CD14-positive monocyte (primary cell): ENCODE measurements around the gene KAZN. TPM values are rescaled to one million over a fixed set of nuclear protein-coding genes. Genes with fewer than 3 reads are reported as not detected.

Experiments
- DNase-seq, 3 donors: peaks; one replicate each; pipeline ENCODE4 v3.0.0-alpha.2; 2011 to 2022
- H2AFZ ChIP-seq: 2 replicates; pipeline ENCODE4 v1.6.0; 2012; ENCODE audit warnings: mild to moderate bottlenecking, low read depth, low read length, inconsistent platforms; ENCODE audit not compliant: insufficient read depth, poor library complexity, severe bottlenecking
- H3K27ac ChIP-seq, 2 donors: 1 replicate in 1 of 2; 2 replicates in 1 of 2; pipeline ENCODE4 v1.5.1; 2012 to 2013; ENCODE audit warnings: low read length in 2 of 2, control low read depth in 1 of 2, inconsistent platforms in 1 of 2, low read depth in 1 of 2, mild to moderate bottlenecking in 1 of 2
- H3K27me3 ChIP-seq, 2 donors: one replicate each; pipeline versions ENCODE4 v1.6.0 to v1.6.1; 2011 to 2013; ENCODE audit warnings: low read length in 2 of 2; ENCODE audit not compliant: control insufficient read depth in 2 of 2, insufficient read depth in 2 of 2
- H3K36me3 ChIP-seq, 2 donors: replicated peaks in 1 of 2; 1 replicate in 1 of 2; 2 replicates in 1 of 2; pipeline versions ENCODE4 v1.5.1 to v1.6.1; 2012 to 2013; ENCODE audit warnings: low read length in 2 of 2, control low read depth in 1 of 2, inconsistent platforms in 1 of 2, mild to moderate bottlenecking in 1 of 2; ENCODE audit not compliant: insufficient read depth in 2 of 2, control insufficient read depth in 1 of 2
- H3K4me1 ChIP-seq, 2 donors: 1 replicate in 1 of 2; 2 replicates in 1 of 2; pipeline versions ENCODE4 v1.5.1 to v1.6.1; 2012 to 2013; ENCODE audit warnings: low read length in 2 of 2, control low read depth in 1 of 2, inconsistent platforms in 1 of 2, mild to moderate bottlenecking in 1 of 2, moderate library complexity in 1 of 2; ENCODE audit not compliant: insufficient read depth in 2 of 2, control insufficient read depth in 1 of 2
- H3K4me2 ChIP-seq: replicated peaks from 2 replicates; pipeline ENCODE3; 2012; ENCODE audit warnings: low read length, moderate library complexity, mild to moderate bottlenecking; ENCODE audit not compliant: poor library complexity, severe bottlenecking; ENCODE audit errors: extremely low read depth
- H3K4me3 ChIP-seq, 3 experiments: fragments of 200-600 bp in 1 of 3; sonication (generic) in 1 of 3; replicated peaks in 1 of 3; 1 replicate in 2 of 3; 2 replicates in 1 of 3; pipeline ENCODE4 v1.5.1; 2011 to 2013; ENCODE audit warnings: low read length in 3 of 3, mild to moderate bottlenecking in 3 of 3, control low read depth in 2 of 3, low read depth in 2 of 3, inconsistent platforms in 1 of 3, moderate library complexity in 1 of 3
- H3K79me2 ChIP-seq: 2 replicates; pipeline ENCODE4 v1.6.0; 2012; ENCODE audit warnings: mild to moderate bottlenecking, control low read depth, inconsistent platforms, low read length, moderate library complexity; ENCODE audit not compliant: insufficient read depth
- H3K9ac ChIP-seq: 2 replicates; pipeline ENCODE4 v1.6.0; 2017; ENCODE audit warnings: low read length, mild to moderate bottlenecking; ENCODE audit not compliant: insufficient read depth, poor library complexity, severe bottlenecking
- H3K9me3 ChIP-seq, 2 donors: replicated peaks in 1 of 2; 1 replicate in 1 of 2; 2 replicates in 1 of 2; pipeline versions ENCODE4 v1.5.1 to v1.6.1; 2012 to 2013; ENCODE audit warnings: low read length in 2 of 2, control low read depth in 1 of 2; ENCODE audit not compliant: control insufficient read depth in 1 of 2, insufficient read depth in 1 of 2
- H4K20me1 ChIP-seq: 2 replicates; pipeline ENCODE4 v1.6.0; 2012; ENCODE audit warnings: mild to moderate bottlenecking, low read length, control low read depth, moderate library complexity; ENCODE audit not compliant: insufficient read depth
- H3K27ac Mint-ChIP-seq, 7 donors: one replicate each; pipeline ENCODE4 v1.8.0; 2020; ENCODE audit warnings: mild to moderate bottlenecking in 7 of 7, mixed read lengths in 7 of 7, moderate library complexity in 6 of 7, inconsistent platforms in 2 of 7
- H3K27me3 Mint-ChIP-seq, 3 donors: one replicate each; pipeline ENCODE4 v1.8.0; 2021 to 2022; ENCODE audit warnings: low read depth in 3 of 3, mild to moderate bottlenecking in 3 of 3, mixed read lengths in 3 of 3, moderate library complexity in 3 of 3, inconsistent platforms in 1 of 3
- H3K36me3 Mint-ChIP-seq, 2 donors: one replicate each; pipeline ENCODE4 v1.8.0; 2020; ENCODE audit warnings: mixed read lengths in 2 of 2, inconsistent platforms in 1 of 2, mild to moderate bottlenecking in 1 of 2
- H3K4me1 Mint-ChIP-seq: one replicate; pipeline ENCODE4 v1.8.0; 2020; ENCODE audit warnings: mild to moderate bottlenecking, mixed read lengths
- H3K4me3 Mint-ChIP-seq, 2 donors: one replicate each; pipeline ENCODE4 v1.8.0; 2020; ENCODE audit warnings: mild to moderate bottlenecking in 2 of 2, mixed read lengths in 2 of 2, moderate library complexity in 1 of 2
- H3K9me3 Mint-ChIP-seq, 7 donors: one replicate each; pipeline ENCODE4 v1.8.0; 2020 to 2022; ENCODE audit warnings: mixed read lengths in 7 of 7, mild to moderate bottlenecking in 6 of 7, moderate library complexity in 6 of 7, inconsistent platforms in 2 of 7
- CTCF ChIP-seq: fragments of 200-600 bp; IDR thresholded peaks from one replicate; pipeline ENCODE4 v1.8.0; 2022; ENCODE audit warnings: antibody characterized with exemption, mild to moderate bottlenecking
- WGBS: methylation state at CpG from one replicate; pipeline ENCODE4 v1.1.5; 2013; ENCODE audit warnings: missing lambda C conversion rate; ENCODE audit not compliant: insufficient coverage; 5-methylcytosine and 5-hydroxymethylcytosine counted together
- intact Hi-C, 2 donors: fragments of 100-400 bp; cut with micrococcal nuclease; formaldehyde crosslinking; loops; one replicate each; pipeline versions ENCODE4 v1.15.0 to v1.15.1; 2023
- polyA plus RNA-seq, 3 donors: library from polyadenylated mRNA; depleted of rRNA in 1 of 3; unstranded in 2 of 3; stranded (reverse) in 1 of 3; fragments of 300-500 nt in 2 of 3; fragments of >200 nt in 1 of 3; fragmentation: Illumina TruSeq in 2 of 3; gene quantifications; 1 replicate in 2 of 3; 2 replicates in 1 of 3; pipeline ENCODE4 v1.2.3, GENCODE V29; 2012 to 2021

The KAZN gene
- polyA plus RNA-seq, 3 donors: not detected

- H3K4me3 Mint-ChIP-seq: peak overlapping the region in 1 of 2 donors; percentile 3
- H3K4me1 Mint-ChIP-seq: no peaks in the 10 kb centered on the region
- H3K79me2 ChIP-seq: no peaks in the 10 kb centered on the region
- TF ChIP-seq CTCF: no peak
- H3K9me3 ChIP-seq: no peaks in the 10 kb centered on the region
- no peak for DNase-seq
- no peak overlapping the region for H3K4me2 ChIP-seq
- no peaks in the 10 kb centered on the region for H3K36me3 ChIP-seq
- peak overlapping the region in 1 of 7 donors; percentile 53 for H3K27ac Mint-ChIP-seq
- H4K20me1 ChIP-seq: no peaks in the 10 kb centered on the region
- H2AFZ ChIP-seq: no peak overlapping the region
- no peak overlapping the region for H3K4me3 ChIP-seq
- H3K27me3 ChIP-seq: peaks cover 0 to 4% of the 10 kb centered on the region in 2 donors
- no peak overlapping the region for H3K27ac ChIP-seq
- intact Hi-C loops: no loop called here
- H3K4me1 ChIP-seq: no peaks in the 10 kb centered on the region
- no peak overlapping the region for H3K9ac ChIP-seq
- H3K36me3 Mint-ChIP-seq: no peaks in the 10 kb centered on the region
- H3K27me3 Mint-ChIP-seq: peaks cover 5 to 7% (median 6%) of the 10 kb centered on the region in 3 donors
- WGBS: 88% methylated on average over 1 of the region's 2 CpGs
- peaks cover 0 to 6% (median 2%) of the 10 kb centered on the region in 7 donors for H3K9me3 Mint-ChIP-seq
Observed at GRCh38 chr1:14576155-14576554, 22.3 kb upstream of the KAZN start.

- WGBS: 89% methylated on average over 1 of the region's 3 CpGs
- Mint-ChIP-seq H3K27ac (no peak overlapping the region), H3K4me1 (no peaks in the 10 kb centered on the region), H3K9me3 (peaks cover 0 to 6% (median 3%) of the 10 kb centered on the region in 7 donors), H3K27me3 (peaks cover 5 to 7% (median 6%) of the 10 kb centered on the region in 3 donors), H3K4me3 (no peak overlapping the region), H3K36me3 (no peaks in the 10 kb centered on the region)
- H3K27me3 ChIP-seq: peaks cover 0 to 4% of the 10 kb centered on the region in 2 donors
- H3K4me2 ChIP-seq: no peak overlapping the region
- H3K79me2 ChIP-seq: no peaks in the 10 kb centered on the region
- H4K20me1 ChIP-seq: no peaks in the 10 kb centered on the region
- no peak overlapping the region for H2AFZ ChIP-seq
- peaks cover 0 to 4% of the 10 kb centered on the region in 2 donors for H3K9me3 ChIP-seq
- TF ChIP-seq CTCF: no peak
- H3K27ac ChIP-seq: no peak overlapping the region
- no peak overlapping the region for H3K9ac ChIP-seq
- no peak overlapping the region for H3K4me3 ChIP-seq
- H3K36me3 ChIP-seq: no peaks in the 10 kb centered on the region
- intact Hi-C loops: no loop called here
- no peaks in the 10 kb centered on the region for H3K4me1 ChIP-seq
- no peak for DNase-seq
Observed at GRCh38 chr1:14577261-14577660, 21.2 kb upstream of the KAZN start.
